Left lung (tissue), 10 donors: Measurements from ENCODE around the gene DPYD. TPM values are rescaled to one million over a fixed set of nuclear protein-coding genes. Genes with fewer than 3 reads are reported as not detected.

Source experiments
- ATAC-seq: fragments of 200-7000 bp; cut with Tn5 transposase; one replicate; pipeline ENCODE4 v1.9.1; 2020; ENCODE audit warnings: moderate library complexity
- DNase-seq, 4 donors: peaks; one replicate each; pipeline ENCODE4 v3.0.0-alpha.2; 2013 to 2020
- H3K27ac ChIP-seq, 2 donors: fragments of 200-600 bp; sonication (generic) in 1 of 2; one replicate each; pipeline versions ENCODE4 v1.5.0 to v1.8.0; 2020 to 2021
- H3K27me3 ChIP-seq, 2 donors: fragments of 200-600 bp; sonication (generic) in 1 of 2; one replicate each; pipeline versions ENCODE4 v1.5.0 to v1.8.0; 2020 to 2021
- H3K36me3 ChIP-seq, 2 donors: fragments of 200-600 bp; sonication (generic) in 1 of 2; one replicate each; pipeline versions ENCODE4 v1.5.0 to v1.8.0; 2020 to 2021
- H3K4me1 ChIP-seq, 2 donors: fragments of 200-600 bp; one replicate each; pipeline ENCODE4 v1.8.0; 2021
- H3K4me3 ChIP-seq, 2 donors: fragments of 200-600 bp; sonication (generic) in 1 of 2; one replicate each; pipeline versions ENCODE4 v1.5.0 to v1.8.0; 2020 to 2021; ENCODE audit warnings: mild to moderate bottlenecking in 1 of 2
- H3K9me3 ChIP-seq, 2 donors: fragments of 200-600 bp; sonication (generic) in 1 of 2; one replicate each; pipeline versions ENCODE4 v1.5.0 to v1.8.0; 2020 to 2021
- CTCF ChIP-seq, 2 donors: fragments of 200-600 bp; sonication (generic) in 1 of 2; IDR thresholded peaks; one replicate each; pipeline versions ENCODE4 v1.5.0 to v1.8.0; 2021; ENCODE audit warnings: antibody characterized with exemption in 2 of 2
- intact Hi-C, 2 donors: fragments of 100-400 bp; cut with DNase I; formaldehyde crosslinking; loops; one replicate each; pipeline versions ENCODE4 v1.11.2 to v1.14.2; 2022
- polyA plus RNA-seq, 6 donors: library from polyadenylated mRNA; unstranded; fragments of 120-200 nt; gene quantifications; one replicate each; pipeline ENCODE4 v1.2.1, GENCODE V29; 2013; ENCODE audit not compliant: insufficient read length in 6 of 6
- total RNA-seq, 2 donors: library from RNA; stranded (reverse); fragmentation: NEBNext Ultra II Directional; extraction: Animal tissue kit (Norgen Biotek cat#: 25700); gene quantifications; one replicate each; pipeline ENCODE4 v1.2.1, GENCODE V29; 2021
- donor health status: DM: no; HTN: yes; CAD: no.
- donor health status: DM: no; HTN: no; CAD: no.

The DPYD gene
- total and polyA plus RNA-seq, 8 donors = 21.4 to 106 (median 26.1) TPM

- ATAC-seq = peak; percentile 86
- Histone ChIP-seq H3K9me3 (no peaks in the 10 kb centered on the region), H3K4me1 (peaks cover 7 to 33% of the 10 kb centered on the region in 2 donors), H3K4me3 (no peak overlapping the region), H3K27ac (peak overlapping the region; percentile 36 to 75), H3K27me3 (no peaks in the 10 kb centered on the region), H3K36me3 (peaks cover 0 to 20% of the 10 kb centered on the region in 2 donors)
- intact Hi-C loops = no loop called here
- no peak for TF ChIP-seq CTCF (IDR thresholded peaks at IDR 0.05)
- DNase-seq = peak in 2 of 4 donors; percentile 37 to 47
These were observed 71.2 kb downstream of the DPYD start for GRCh38 chr1:97849345-97850340.

- H3K9me3 ChIP-seq = no peaks in the 10 kb centered on the region
- intact Hi-C loops = no loop called here
- ATAC-seq (no peak), DNase-seq (no peak)
- no peaks in the 10 kb centered on the region for H3K27me3 ChIP-seq
- no peak overlapping the region for H3K27ac ChIP-seq
- peaks cover 7 to 25% of the 10 kb centered on the region in 2 donors for H3K4me1 ChIP-seq
- no peak for TF ChIP-seq CTCF (IDR thresholded peaks at IDR 0.05)
- H3K4me3 ChIP-seq = no peak overlapping the region
- peaks cover 0 to 20% of the 10 kb centered on the region in 2 donors for H3K36me3 ChIP-seq
These were observed 75.0 kb downstream of the DPYD start for GRCh38 chr1:97845805-97846204.

- H3K27ac ChIP-seq = no peak overlapping the region
- peaks cover 0 to 20% of the 10 kb centered on the region in 2 donors for H3K36me3 ChIP-seq
- H3K9me3 ChIP-seq = no peaks in the 10 kb centered on the region
- intact Hi-C loops = no loop called here
- DNase-seq (peak in 1 of 4 donors; percentile 50), ATAC-seq (no peak)
- no peak for TF ChIP-seq CTCF (IDR thresholded peaks at IDR 0.05)
- H3K4me1 ChIP-seq = peaks cover 1 to 15% of the 10 kb centered on the region in 2 donors
- H3K27me3 ChIP-seq = no peaks in the 10 kb centered on the region
- H3K4me3 ChIP-seq = no peak overlapping the region
These were observed 76.2 kb downstream of the DPYD start for GRCh38 chr1:97844552-97845089.

GRCh38 chr1:97841338-97841737 lies 79.5 kb downstream of the DPYD start:
- Histone ChIP-seq H3K4me3 (no peak overlapping the region), H3K27ac (no peak overlapping the region), H3K4me1 (no peaks in the 10 kb centered on the region), H3K27me3 (no peaks in the 10 kb centered on the region), H3K9me3 (no peaks in the 10 kb centered on the region), H3K36me3 (peaks cover 0 to 19% of the 10 kb centered on the region in 2 donors)
- intact Hi-C loops = no loop called here
- DNase-seq (no peak), ATAC-seq (no peak)
- TF ChIP-seq CTCF (IDR thresholded peaks at IDR 0.05) = no peak

GRCh38 chr1:97837161-97837560 lies 83.7 kb downstream of the DPYD start:
- ATAC-seq = no peak
- H3K4me3 ChIP-seq = no peak overlapping the region
- no peak for TF ChIP-seq CTCF (IDR thresholded peaks at IDR 0.05)
- no peaks in the 10 kb centered on the region for H3K36me3 ChIP-seq
- no peaks in the 10 kb centered on the region for H3K27me3 ChIP-seq
- DNase-seq = no peak
- peaks cover 0 to 6% of the 10 kb centered on the region in 2 donors for H3K4me1 ChIP-seq
- no peaks in the 10 kb centered on the region for H3K9me3 ChIP-seq
- intact Hi-C loops = no loop called here
- no peak overlapping the region for H3K27ac ChIP-seq
